Stimulated activated CD8-positive, alpha-beta memory T cell treated with anti-CD3 and anti-CD28 coated beads, Interleukin-12 subunit alpha, Interleukin-12 subunit beta, amount 100 ng/mL, for 24 hours (primary cell): Measurements from ENCODE around the gene GARNL3.

Experiments used
- DNase-seq: peaks from one replicate; pipeline ENCODE4 v3.0.0-alpha.2; 2020; ENCODE audit errors: extremely low read depth

The GARNL3 gene

DNA sequence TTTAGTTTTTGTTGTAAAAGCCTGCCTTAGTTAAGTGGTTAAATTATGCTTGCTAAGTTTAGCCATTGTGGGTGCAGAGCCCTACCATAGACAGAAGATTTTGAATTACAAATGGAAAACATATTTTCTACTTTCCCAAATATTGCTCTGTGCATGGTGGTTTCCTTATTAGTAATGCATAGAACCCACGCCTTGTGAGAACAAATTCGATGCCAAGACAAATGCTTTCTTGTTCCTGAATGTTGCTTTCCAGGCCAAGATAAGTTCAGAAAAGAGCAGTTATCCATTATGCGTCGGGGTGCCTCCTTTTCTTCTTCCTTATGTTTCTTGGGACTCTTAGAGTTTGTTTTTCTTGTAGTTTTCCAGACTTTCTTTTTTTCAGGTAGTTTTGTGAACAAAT lies 31.0 kb upstream of the GARNL3 start:
- no peak for DNase-seq

DNA sequence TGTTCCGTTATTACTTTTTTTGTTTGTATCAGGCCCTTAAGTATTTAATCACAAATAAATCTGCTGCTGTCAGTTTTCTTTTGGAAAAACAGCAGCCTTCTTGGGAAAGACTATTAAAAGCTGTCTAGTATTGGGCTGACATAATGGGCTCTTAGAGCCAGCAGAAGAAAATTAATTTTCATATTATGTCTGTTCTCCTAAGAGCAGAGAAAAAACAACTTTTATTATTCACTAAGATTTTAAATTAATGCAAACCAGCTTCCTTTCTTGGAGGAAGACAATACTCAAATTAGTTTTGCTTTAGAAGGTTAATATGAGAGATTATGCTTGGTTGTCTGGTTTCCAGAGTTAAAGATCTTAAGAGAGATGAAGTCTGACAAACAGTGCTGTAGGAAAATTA lies 30.6 kb upstream of the GARNL3 start:
- no peak for DNase-seq

DNA sequence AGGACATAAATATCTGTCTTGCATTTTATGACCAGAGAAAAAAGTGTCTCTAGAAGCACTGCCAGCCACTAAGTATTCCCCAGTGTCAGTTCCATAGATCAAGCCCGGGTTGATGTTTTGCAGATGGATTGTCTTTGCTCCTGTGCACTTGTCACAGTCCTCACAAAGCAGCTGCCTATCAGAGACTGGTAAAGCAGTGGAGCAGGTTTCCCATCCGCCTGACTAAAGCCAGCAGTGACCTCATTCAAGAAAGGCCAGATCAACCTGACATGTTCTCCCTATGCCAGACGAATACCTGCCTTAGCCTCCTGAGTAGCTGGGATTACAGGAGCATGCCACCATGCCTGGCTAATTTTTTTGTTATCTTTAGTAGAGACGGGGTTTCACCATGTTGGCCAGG lies 26.8 kb upstream of the GARNL3 start:
- no peak for DNase-seq

DNA sequence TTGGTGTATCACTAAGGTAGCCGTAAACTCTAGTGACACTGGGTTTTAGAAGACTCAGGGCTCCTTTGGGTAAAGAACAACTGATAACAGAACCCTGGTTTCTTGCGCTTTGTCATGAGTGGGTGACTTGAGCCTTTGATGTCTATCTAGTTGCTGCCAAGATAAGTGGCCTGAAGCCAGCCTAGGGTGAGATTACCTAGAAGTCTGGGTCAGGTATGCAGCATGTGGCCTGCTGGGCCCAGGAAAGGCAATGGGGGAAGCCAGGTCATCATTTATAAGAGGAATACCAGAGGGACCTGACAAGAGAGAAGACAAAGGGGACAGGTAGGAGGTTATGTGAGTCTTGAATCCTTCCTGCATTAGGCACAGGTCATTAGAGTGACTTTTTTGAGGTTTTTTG lies 23.2 kb upstream of the GARNL3 start:
- no peak for DNase-seq

DNA sequence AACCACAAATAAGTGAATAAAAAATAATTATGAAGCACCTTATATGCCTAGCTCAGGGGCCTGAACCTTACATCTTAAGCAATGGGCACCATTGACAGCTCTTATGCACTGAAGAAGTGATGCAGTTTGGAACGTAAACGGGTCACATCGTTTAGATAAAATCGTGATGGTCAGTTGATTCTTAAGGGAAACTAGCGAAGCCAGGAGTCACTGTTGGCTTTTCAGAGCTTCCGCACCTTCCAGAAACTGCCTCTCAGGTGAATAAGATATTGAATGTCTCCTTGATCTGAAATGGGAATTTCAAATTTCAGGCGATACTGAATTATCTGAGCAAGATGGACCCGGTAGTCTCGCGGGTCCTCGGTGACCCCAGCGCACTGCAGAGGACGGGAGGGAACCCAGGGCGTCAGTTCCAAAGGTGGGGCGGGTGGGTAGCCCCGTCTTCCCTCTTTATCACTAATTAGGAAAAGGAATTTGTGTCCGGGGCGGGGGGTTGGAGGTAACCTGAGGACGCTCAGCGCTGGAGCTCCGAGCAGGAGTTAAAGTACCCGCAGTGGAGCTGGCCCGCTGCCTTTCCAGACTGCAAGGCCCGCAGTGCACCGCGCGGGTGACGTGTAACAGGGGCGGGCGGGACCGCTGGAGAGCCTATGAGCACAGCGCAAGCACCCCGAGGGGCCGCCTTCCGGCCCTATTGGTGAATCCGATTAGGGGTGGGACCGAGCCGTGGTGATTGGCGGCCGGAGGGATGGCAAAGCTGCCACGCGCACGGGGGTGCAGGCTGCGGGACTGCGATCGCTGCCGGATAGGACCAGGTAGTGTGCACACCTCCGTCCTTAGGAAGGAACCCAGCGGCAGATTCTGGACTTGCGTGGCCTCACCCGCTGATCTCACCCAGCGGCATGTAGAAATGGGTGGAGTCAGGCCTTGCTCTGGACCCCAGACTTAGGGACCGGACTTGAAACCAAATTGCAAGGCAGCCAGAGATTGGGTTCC lies 19.7 kb upstream of the GARNL3 start:
- peak; percentile 91 for DNase-seq

DNA sequence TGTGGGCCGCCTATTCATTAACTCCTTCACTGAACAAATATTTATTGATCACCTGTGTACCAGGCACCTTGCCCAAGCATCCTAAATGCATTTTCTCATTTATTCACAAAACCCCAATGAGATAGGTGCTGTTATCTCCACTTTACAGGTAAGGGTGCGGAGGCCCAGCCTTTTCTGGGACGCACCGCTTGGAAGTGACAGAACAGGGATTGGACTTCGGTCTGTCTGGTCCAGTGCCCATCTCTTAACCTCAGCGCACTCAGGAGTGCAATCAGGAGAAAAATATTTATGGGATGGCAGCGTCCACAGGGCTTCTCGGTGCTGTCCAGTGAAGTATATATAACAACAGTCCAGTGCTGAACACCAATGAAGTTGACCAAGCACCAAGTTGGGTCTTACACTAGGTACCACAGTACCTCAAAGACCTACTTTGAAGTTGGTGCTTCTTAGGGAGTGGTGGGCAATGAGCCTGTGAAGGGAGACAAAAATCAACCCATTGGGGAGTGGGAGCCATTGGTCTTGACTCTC lies 18.9 kb upstream of the GARNL3 start:
- no peak for DNase-seq

DNA sequence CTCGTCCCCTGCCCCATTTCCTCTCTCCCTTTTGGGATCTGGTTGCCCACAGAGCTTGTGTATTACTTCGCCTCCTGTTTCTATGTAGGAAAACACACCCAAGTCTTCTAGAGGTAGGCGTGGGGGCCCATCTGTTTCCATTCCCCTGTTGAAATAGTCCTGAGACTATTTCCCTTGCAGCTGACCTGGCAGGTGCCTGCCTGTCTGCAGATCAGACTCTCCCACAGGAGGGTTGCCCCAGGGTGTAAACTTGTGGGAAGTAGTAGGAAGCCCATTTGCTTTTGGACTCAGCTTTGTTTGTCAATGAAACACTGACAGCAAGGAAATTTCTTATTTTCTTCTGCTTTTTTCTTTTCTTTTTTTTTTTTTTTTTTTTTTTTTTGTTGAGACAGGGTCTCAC lies 16.3 kb upstream of the GARNL3 start:
- DNase-seq: no peak

DNA sequence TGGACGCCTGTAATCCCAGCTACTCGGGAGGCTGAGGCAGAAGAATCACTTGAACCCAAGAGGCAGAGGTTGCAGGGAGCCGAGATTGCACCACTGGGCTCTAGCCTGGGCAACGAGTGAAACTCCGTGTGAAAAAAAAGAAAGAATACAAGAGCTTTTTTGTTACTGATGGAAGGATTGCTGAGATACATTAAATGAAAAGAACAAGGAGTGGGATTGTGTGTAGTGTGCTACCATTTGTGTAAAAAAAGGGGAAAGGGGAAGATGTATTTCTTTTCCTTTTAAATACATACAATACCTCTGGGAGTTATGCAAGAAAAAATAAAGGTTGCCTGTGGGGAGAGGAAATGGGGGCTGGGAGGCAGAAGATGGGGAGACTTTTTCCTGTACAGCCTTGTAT lies 14.7 kb upstream of the GARNL3 start:
- DNase-seq: no peak

DNA sequence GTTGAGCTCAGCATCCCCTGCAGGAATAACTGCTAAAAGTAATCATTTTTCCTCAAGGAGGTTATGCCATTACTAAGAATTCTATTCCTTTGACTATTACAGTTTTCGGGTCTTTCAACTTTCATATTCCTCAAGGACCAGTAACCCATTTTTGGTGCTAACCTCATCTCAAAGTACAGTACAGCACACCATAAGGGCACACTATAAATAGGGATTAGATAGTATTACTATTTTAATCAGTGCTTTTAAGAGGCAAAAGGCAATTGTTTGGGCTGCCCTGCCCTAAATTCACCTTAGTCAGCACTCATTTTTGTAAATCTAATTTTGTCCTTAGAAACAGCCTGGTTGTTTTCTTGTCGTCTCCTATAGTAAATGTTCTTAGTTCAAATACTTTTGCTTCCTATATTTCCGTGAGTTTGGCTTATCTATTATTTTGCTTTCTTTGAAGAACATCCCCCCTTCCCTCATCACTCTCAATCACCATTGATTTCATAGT lies 13.6 kb upstream of the GARNL3 start:
- DNase-seq: no peak

DNA sequence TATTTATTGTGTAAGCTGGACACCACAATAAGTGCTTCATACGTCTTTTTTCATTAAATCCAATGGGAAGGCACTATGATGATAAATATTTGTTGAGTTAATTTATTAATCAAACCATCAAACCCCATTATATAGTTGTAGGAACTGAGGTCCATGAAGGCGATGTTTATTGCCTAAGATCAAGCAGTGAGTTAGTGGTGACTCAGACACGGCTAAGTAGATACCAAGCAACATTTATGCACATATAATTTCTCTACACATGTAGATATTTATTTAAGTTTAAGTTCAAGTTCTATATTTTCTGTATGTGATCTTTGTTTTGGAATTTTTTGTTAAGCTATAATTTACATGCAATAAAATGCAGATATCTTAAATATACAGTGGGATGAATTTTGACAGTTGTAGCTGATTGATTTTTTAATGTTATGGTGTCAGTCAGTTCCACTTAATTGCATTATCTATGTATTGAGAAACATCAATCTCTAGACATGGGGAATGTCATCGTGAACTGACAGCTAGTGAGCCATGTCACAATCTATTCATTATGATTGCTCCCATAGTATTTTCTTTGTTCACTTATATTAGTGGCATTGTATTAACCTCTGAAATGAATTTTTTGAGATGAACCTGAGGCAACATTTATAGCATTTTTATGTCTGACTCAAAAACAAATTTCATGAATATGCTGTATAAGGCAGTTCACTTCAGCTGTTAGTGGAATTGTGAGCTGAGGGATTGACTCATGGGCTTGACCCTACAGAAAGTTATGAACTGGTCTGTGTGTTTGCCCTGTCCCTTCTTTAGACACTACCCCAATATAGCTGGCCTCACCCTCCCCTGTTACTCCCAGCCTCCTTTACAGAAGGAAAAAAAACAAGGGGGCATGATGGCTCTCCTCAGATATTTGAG lies 11.9 kb upstream of the GARNL3 start:
- DNase-seq: no peak

DNA sequence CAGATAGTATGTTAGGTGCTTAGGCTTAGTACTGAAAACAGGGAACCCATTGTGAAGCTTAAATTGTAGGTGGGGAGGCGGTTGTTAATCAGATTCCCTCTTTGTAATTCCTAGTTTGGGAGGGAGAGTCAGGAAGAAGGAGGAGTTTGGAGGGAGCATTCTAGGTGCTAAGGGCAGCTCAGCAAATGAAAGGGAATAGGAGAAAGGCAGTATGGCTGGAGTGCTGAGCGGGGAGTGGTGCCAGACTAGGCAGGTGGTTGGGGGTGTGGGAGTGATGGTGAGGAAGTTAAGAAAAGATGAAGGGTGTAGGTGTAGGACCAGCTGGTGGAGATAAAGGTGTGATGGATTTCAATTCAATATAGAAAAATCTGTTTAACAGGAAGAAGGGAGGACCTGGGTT lies 11.1 kb upstream of the GARNL3 start:
- DNase-seq: no peak

DNA sequence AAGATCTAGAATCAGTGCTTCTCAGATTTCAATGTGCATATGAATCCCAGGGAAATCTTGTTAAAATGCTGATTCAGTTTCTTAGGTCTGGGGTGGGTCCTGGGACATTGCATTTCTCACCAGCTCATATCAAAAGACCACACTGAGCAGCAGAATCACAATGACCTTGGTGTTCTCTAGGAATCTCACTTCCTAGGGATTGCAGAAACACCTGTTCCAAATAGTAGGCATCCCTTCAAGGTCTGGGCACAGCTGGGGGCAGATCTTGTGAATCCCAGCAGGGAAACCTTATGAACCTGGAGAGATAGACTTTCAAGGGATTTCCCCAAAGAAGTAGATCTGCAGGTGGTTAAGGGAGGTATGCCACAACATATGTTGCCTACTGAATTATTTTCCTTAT lies 8.9 kb upstream of the GARNL3 start:
- no peak for DNase-seq

DNA sequence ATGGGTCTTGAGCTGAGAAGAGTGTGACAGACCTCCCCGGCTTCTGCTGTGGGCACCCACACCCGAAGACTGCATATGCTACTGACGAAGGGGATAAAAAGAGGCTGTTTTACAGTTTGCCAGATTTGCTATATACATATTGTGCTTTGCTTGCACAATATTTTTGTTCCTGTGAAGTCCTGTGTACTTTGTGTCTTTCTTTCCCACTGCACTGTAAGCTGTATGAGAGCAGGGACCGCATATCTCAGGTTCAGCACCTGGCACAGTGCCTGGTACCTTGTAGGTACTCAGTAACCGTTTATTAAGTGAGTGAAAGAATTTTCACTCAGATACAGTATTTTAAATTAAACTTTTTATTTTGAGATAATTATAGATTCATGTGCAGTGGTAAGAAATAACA lies 8.2 kb upstream of the GARNL3 start:
- no peak for DNase-seq

DNA sequence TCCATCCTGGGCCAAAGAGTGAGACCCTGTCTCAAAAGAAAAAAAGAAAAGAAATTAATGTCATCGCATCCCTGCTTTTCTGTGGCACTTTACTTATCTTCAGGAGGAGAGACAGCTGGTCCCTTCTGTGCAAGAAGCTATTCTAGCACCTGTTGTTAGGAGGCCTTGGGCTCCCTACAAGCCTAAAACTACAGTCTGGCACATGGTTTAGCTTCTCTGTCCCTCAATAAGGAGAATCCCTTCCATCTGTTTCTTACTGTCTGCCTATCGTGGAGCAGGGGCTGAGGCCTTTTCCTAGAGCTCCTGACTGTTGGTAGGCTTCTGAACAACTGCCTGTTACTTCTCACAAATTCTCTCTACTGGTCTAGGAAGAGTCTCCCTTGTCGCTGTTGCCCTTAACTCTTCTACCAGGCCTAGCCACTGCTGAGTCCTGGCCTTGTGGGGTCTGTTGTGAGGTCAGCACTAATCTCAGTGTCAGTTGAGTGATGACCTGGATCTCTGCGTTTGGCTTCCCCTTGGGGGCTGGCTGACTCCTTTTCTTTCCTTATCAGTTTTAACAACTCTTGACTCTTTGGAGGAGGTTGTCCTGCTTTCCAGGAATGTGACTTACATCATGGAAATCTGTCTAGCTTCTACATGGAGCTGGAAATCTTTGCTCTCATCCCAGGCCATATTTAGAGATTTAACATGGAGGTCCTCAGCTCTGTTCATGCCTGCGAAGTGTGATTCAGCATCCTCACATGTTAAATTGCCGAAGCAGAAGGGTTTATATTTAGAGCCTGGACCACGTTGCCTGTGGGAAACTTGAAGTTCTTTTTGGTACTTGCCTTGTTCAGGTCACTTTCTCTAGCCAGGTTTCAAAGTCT lies 5.7 kb upstream of the GARNL3 start:
- no peak for DNase-seq

DNA sequence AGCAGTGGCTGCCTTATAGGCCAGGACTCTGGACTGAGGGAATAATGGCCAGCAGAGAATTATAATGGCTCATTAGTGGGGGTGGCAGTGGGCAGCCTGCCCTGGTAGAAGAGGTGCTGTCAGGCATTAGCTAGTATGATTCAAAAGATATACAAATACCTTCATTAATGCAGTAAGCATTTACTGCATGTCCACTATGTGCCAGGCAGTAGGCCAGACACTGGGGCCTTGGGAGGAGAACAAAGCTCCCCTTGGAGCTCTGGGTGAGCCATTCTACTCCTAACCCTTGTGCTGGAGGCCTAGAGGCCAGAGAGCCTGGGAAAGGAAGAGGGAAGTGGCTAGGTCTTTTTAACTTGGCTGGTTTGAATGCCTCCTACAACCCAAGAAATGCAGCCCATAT lies 2.0 kb upstream of the GARNL3 start:
- no peak for DNase-seq

DNA sequence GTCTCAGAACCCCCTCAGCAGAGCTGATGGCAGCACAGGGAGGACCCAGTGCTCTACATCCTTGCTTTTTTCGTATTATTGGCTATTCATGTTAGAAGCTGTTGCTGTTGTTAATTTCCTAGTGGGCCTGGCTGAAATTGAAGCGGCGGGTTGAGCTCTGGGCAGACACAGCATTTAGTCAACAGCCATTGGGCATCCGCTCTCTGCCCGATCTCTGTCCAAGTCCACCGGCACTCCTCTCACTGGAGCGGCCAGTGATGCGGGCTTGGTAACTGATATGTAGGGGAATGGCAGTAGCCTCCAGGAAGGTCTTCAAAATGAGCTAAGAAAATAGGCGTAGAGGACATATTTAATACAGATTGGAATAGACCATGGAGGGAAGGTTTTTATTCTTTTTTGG lies 1.3 kb upstream of the GARNL3 start:
- DNase-seq: no peak

DNA sequence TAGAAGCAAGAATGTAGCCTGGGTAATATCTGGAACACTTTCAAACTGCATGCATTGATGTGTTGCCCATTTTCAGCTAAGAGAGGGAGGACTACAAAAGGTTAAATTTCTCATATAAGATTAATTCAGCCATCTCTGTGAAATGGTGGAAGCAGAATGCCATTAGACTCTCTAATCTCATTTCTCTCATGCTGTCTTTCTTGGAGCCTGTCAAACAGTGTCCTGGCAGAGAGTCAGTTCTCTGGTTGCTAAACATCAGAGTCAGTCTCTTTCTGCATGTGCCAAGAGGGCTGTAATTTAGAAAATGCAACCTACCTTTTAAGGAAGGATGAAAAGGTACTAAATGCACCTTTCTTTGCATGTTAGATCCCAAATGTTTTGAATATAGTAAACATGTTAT lies 910 bp upstream of the GARNL3 start:
- no peak for DNase-seq

DNA sequence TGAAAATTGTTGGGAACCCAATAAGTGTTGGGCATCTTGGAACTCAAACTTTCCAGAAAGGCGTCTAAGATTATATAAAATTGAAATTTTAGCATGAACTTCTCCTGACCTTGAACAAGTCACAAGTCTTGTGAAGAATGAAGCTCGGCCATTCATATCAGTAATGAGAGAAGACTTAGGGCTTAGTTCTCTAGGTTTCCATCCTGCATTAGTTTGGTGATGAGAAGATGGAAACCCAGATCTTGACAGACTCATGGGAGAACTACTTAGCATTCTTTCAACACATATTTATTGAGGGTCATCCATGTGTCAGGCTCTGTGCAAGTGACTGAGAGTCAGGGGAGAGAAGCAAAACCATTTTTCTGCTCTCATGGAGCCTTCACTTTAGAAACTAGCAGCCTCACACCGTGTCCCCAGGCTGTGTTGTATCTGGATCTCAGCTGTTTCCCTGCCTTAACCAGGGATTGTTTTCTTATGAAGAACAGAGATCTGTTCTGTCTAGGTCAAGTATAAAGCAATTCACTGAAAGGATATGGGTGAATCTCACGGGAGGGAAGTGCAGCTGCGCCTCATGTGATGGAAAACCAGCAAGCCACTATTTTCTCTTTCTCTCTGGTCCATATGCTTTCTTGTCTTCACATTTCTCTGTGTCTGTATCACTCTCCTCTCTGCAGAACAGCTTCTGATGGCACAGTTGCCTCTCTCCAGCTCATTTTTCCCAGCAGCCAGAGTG lies 3.4 kb downstream of the GARNL3 start:
- no peak for DNase-seq

DNA sequence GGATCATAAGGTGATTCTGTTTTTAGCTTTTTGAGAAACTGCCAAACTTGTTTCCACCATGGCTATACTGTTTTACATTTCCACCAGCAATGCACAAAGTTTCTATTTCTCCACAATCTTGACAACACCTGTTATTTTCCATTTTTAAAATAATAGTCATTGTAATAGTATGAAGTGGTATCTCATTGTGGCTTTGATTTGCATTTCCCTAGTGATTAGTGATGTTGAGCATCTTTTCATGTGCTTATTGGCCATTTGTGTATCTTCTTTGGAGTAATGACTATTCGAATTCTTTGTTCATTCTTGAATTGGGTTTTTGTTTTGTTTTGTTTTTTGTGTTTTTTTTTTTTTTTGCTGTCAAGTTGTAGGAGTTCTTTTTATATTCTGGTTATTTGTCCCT lies 4.9 kb downstream of the GARNL3 start:
- no peak for DNase-seq

DNA sequence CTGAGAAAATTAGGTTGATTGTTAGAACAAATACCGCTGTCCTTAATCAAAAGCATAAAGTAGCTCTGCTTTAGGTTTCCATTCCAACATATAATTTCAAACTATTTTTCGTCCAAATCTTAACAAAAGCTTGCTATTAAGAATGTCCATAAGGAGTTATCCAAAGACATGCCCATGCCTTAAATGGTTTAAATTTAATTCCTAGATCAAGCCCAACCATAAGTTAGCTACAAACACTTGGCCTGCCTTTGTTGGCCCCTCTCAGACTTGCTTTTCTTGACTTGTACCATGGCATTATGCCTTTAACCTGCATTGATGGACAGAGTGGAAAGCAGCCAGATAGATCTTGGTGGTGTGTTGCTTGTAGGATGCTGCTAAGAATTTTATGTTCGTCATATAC lies 8.8 kb downstream of the GARNL3 start:
- no peak for DNase-seq

DNA sequence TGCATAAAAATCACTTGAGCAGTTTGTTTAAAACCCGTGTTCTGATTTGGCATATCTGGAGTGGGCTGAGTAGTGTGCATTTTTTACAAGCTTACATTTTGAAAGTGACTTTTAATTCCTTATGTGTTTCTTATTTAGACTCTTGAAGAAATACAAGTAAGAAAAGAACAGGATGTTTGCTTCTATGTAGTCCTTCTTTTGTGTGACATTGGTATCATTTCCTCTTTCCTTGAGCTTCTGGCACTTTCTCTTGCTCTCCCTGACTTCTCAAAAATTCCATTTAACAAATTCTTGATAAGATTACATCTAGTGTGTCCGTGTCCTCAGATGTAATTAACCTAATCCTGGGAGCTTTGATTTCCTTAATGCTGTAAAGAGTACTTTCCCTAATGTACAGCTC lies 12.5 kb downstream of the GARNL3 start:
- no peak for DNase-seq
